GM12878 (cell line): ENCODE results near the gene ITPRIPL1. TPM values are rescaled to one million over a fixed set of nuclear protein-coding genes. Genes with fewer than 3 reads are reported as not detected.

Source experiments
- CREB1 ChIP-seq: IDR thresholded peaks from 2 replicates; pipeline ENCODE4 v1.6.1; 2012; ENCODE audit warnings: low read depth, mild to moderate bottlenecking, inconsistent platforms
- E4F1 ChIP-seq: fragments of 450-650 bp; IDR thresholded peaks from 2 replicates; pipeline ENCODE4 v1.6.1; 2018; ENCODE audit warnings: borderline replicate concordance, mild to moderate bottlenecking; ENCODE audit not compliant: partially characterized antibody
- EP300 ChIP-seq, 2 experiments: fragments of 150-350 bp in 1 of 2; IDR thresholded peaks; 2 replicates each; pipeline ENCODE4 v1.6.1; 2011 to 2012; ENCODE audit warnings: low read depth in 2 of 2, low read length in 2 of 2, borderline replicate concordance in 1 of 2, improper control_type of control experiment in 1 of 2, inconsistent platforms in 1 of 2; ENCODE audit not compliant: control insufficient read depth in 1 of 2
- FOS ChIP-seq: IDR thresholded peaks from 3 replicates; pipeline ENCODE4 v1.6.1; 2011; ENCODE audit warnings: borderline replicate concordance; ENCODE audit not compliant: insufficient read length; ENCODE audit errors: extremely low read depth
- MEF2A ChIP-seq: IDR thresholded peaks from 2 replicates; pipeline ENCODE4 v1.6.1; 2011; ENCODE audit warnings: low read depth, mild to moderate bottlenecking, low read length, moderate library complexity; ENCODE audit not compliant: insufficient read depth
- NR2F1 ChIP-seq: fragments of 450-650 bp; conservative IDR thresholded peaks from 2 replicates; pipeline ENCODE4 v1.6.1; 2017; ENCODE audit warnings: mild to moderate bottlenecking
- POLR2AphosphoS2 ChIP-seq: IDR thresholded peaks from 2 replicates; pipeline ENCODE4 v1.6.1; 2011; ENCODE audit warnings: low read depth, mild to moderate bottlenecking, low read length, improper control_type of control experiment, moderate library complexity
- SIX5 ChIP-seq: IDR thresholded peaks from 2 replicates; pipeline ENCODE4 v1.6.1; 2011; ENCODE audit warnings: mild to moderate bottlenecking, low read depth, low read length, moderate library complexity; ENCODE audit not compliant: severe bottlenecking
- USF2 ChIP-seq: IDR thresholded peaks from 2 replicates; pipeline ENCODE4 v1.6.1; 2011; ENCODE audit warnings: low read depth, low read length, improper control_type of control experiment, borderline replicate concordance
- ZBTB4 ChIP-seq: fragments of 450-650 bp; formaldehyde crosslinking; IDR thresholded peaks from 2 replicates; pipeline ENCODE4 v1.4.0; 2022; ENCODE audit warnings: mild to moderate bottlenecking, moderate library complexity
- ZSCAN29 ChIP-seq: fragments of 450-650 bp; IDR thresholded peaks from 2 replicates; pipeline ENCODE4 v1.6.1; 2017; ENCODE audit warnings: mild to moderate bottlenecking, moderate library complexity
- polyA plus RNA-seq, 11 experiments: library from polyadenylated mRNA; depleted of rRNA in 4 of 11; unstranded in 6 of 11; stranded (reverse) in 5 of 11; fragments of >200 nt; fragmentation: Nextera tagmentation in 4 of 11; fragmentation: Illumina TruSeq in 1 of 11; extraction: Ambion mirVana in 4 of 11; extraction: Trizol in 1 of 11; gene quantifications; 1 replicate in 1 of 11; 2 replicates in 10 of 11; pipeline versions ENCODE4 v1.2.1 to v1.2.3, GENCODE V29; 2011 to 2016; ENCODE audit warnings: inconsistent platforms in 2 of 11, missing spikeins in 2 of 11, low read depth in 1 of 11
- total RNA-seq, 4 experiments: library from RNA; depleted of rRNA in 3 of 4; stranded (reverse); fragments of >200 nt in 3 of 4; fragmentation: Illumina TruSeq in 1 of 4; extraction: Trizol in 1 of 4; gene quantifications; 2 replicates each; pipeline versions ENCODE4 v1.2.1 to v1.2.3, GENCODE V29; 2013 to 2021
- TF ChIP-seq, protein P1 (sequence below): IDR thresholded peaks from 2 replicates; pipeline ENCODE4 v1.6.1; 2012; ENCODE audit warnings: low read length, inconsistent platforms

Gene ITPRIPL1
- total and polyA plus RNA-seq, 10 of the 15 experiments (the other 5 are each of a cell fraction or from before 2014, with no cell fraction given) = 4.9 to 28.7 (median 14.3) TPM

GRCh38 chr2:96353032-96353561, 28.0 kb downstream of the ITPRIPL1 start (continued):
- TF ChIP-seq E4F1 = no peak
- no peak for TF ChIP-seq SIX5
- no peak for TF ChIP-seq FOS
- TF ChIP-seq, protein P1, sequence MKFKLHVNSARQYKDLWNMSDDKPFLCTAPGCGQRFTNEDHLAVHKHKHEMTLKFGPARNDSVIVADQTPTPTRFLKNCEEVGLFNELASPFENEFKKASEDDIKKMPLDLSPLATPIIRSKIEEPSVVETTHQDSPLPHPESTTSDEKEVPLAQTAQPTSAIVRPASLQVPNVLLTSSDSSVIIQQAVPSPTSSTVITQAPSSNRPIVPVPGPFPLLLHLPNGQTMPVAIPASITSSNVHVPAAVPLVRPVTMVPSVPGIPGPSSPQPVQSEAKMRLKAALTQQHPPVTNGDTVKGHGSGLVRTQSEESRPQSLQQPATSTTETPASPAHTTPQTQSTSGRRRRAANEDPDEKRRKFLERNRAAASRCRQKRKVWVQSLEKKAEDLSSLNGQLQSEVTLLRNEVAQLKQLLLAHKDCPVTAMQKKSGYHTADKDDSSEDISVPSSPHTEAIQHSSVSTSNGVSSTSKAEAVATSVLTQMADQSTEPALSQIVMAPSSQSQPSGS = no peak
- no peak for TF ChIP-seq ZBTB4
- TF ChIP-seq NR2F1 = no peak
- TF ChIP-seq MEF2A = no peak
- no peak for TF ChIP-seq ZSCAN29
- no peak for TF ChIP-seq POLR2AphosphoS2
- TF ChIP-seq USF2 = no peak
- TF ChIP-seq EP300 (IDR thresholded peaks at IDR 0.05; ENCODE audit: borderline replicate concordance in 1 of 2, control insufficient read depth in 1 of 2, low read depth in 2 of 2, low read length in 2 of 2) = no peak
- no peak for TF ChIP-seq CREB1
